Erythroblast (primary cell): Measurements from ENCODE around the gene WHRN.

ENCODE experiments used
- GATA1 ChIP-seq: IDR thresholded peaks from 2 replicates; pipeline ENCODE4 v1.6.1; 2011; ENCODE audit warnings: low read depth, mild to moderate bottlenecking, control low read depth, low read length, moderate library complexity
- POLR2A ChIP-seq: IDR thresholded peaks from 2 replicates; pipeline ENCODE4 v1.6.1; 2011; ENCODE audit warnings: mild to moderate bottlenecking, low read length

- TF ChIP-seq POLR2A = no peak
- no peak for TF ChIP-seq GATA1
Observed at GRCh38 chr9:114446036-114446435, 59.2 kb downstream of the WHRN start.
